WI38 (cell line): Measurements from ENCODE around the gene IFRD1.

Experiments
- H3K4me3 ChIP-seq: 2 replicates; pipeline ENCODE4 v1.5.1; 2011; ENCODE audit warnings: low read depth, mild to moderate bottlenecking, control low read depth, low read length
- TF ChIP-seq, protein P1 (sequence below): IDR thresholded peaks from 2 replicates; pipeline ENCODE4 v1.5.1; 2012; ENCODE audit warnings: low read depth, mild to moderate bottlenecking, control low read depth, low read length

IFRD1 gene

DNA sequence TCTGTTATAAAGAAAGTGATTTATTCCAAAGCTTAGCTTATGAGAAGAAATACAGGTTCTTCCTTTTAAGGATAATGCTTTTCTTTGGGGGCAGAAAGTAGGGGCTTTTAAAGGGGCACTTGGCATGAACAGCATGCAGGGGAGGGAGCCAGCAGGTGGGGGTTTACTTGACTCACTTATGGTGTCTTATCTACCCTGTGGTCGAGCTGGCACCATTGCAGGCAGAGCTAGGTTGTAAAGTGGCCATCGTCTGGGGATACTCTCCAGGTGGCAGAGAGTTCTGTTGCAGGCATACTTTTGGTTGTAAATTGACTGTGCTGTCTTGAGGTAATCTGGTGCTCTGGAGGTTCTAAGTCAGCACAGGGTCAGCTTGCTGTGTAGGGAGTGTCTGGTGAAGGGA is 26.3 kb upstream of the IFRD1 start:
- H3K4me3 ChIP-seq: no peak overlapping the region
- TF ChIP-seq, protein P1, sequence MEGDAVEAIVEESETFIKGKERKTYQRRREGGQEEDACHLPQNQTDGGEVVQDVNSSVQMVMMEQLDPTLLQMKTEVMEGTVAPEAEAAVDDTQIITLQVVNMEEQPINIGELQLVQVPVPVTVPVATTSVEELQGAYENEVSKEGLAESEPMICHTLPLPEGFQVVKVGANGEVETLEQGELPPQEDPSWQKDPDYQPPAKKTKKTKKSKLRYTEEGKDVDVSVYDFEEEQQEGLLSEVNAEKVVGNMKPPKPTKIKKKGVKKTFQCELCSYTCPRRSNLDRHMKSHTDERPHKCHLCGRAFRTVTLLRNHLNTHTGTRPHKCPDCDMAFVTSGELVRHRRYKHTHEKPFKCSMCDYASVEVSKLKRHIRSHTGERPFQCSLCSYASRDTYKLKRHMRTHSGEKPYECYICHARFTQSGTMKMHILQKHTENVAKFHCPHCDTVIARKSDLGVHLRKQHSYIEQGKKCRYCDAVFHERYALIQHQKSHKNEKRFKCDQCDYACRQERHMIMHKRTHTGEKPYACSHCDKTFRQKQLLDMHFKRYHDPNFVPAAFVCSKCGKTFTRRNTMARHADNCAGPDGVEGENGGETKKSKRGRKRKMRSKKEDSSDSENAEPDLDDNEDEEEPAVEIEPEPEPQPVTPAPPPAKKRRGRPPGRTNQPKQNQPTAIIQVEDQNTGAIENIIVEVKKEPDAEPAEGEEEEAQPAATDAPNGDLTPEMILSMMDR: no peak

DNA sequence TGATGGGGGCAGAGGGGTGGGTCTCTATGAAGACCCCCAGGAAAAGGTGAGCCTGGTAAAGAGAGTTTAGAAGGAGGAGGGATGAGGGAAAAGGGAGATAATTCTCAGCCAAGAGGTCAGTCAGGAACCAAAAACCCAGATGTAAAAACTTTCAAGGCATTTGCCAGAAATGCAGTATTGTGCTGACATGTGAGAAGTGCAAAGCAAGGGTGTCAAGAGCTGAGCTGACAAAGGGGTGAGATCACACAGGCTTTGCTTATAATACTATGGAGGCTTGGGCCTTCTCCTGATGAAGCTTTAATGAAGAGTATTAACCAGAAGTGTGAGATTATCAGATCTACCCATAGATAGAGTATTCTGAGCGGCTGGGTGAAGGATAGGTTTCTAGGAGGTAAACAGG is 22.3 kb upstream of the IFRD1 start:
- no peak overlapping the region for H3K4me3 ChIP-seq
- TF ChIP-seq, protein P1: no peak

DNA sequence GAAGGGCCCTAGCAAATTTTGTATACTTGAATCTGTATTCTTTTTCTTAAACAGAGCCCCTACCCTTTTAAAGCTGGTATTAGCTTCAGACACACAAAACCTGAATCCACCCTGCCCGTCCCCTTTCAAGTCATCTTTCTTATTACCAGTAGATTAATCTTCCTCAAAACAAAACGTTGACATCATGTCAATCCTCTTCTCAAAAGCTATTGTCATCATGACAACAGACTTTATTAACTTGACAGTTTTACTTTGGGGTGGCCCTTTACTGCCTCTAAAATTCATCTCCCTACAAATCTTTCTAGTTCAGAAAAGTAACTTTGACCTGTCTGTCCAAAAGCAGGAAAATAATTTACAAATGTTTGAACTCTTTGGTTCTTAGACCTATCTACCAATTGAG is 21.5 kb upstream of the IFRD1 start:
- TF ChIP-seq, protein P1: no peak

DNA sequence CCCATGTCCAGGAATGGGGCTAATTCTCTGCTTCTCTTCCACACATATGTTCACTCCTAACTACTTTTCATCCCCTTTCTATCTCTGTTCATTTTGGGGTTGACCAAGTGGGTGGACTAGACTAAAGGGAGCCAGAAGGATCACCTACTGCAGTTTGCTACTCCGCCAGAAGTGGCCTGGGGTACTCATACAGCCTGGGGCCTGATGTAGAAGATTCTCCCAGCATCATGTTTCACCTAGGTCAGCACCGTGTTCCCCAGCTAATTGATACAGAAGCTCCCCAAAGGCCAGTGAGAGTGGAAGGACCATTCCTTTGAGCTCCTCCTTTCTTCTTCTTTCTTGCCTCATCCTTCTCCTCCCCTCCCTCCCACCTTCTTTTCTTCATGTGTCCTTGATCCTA is 19.6 kb upstream of the IFRD1 start:
- no peak overlapping the region for H3K4me3 ChIP-seq
- TF ChIP-seq, protein P1: no peak

More for the DNA sequence above, 21.5 kb upstream of the IFRD1 start:
- no peak overlapping the region for H3K4me3 ChIP-seq

DNA sequence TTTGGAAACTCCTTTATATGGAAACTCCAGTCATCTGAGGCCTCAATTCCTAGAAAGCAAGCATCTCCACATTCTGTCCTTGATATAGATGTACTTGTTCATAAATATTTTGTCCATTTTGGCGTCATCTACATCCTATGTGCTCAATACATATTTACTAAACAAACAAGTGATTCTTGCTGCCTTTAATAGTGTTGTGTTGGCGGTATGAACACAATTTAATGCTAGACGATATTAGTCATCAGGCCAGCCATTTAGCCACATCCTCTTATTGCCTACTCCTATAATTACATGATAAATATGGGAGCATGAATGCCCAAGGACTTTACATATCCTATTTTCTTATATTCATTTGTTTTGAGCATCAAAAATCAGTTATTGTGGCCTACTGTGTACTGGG is 18.5 kb upstream of the IFRD1 start:
- TF ChIP-seq, protein P1: no peak
- H3K4me3 ChIP-seq: no peak overlapping the region

DNA sequence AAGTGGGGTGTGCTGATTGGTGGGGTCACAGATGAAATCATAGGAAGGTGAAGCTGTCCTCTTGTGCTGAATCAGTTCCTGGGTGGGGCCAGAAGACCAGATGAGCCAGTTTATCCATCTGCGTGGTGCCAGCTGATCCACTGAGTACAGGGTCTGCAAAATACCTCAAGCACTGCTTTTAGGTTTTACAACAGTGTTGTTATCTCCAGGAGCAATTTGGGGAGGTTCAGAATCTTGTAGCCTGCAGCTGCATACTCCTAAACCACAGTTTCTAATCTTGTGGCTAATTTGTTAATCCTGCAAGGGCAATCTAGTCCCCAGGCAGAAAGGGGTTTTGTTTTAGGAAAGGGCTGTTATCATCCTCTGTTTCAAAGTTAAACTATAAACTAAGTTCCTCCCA is 17.0 kb upstream of the IFRD1 start:
- TF ChIP-seq, protein P1: no peak
- no peak overlapping the region for H3K4me3 ChIP-seq

DNA sequence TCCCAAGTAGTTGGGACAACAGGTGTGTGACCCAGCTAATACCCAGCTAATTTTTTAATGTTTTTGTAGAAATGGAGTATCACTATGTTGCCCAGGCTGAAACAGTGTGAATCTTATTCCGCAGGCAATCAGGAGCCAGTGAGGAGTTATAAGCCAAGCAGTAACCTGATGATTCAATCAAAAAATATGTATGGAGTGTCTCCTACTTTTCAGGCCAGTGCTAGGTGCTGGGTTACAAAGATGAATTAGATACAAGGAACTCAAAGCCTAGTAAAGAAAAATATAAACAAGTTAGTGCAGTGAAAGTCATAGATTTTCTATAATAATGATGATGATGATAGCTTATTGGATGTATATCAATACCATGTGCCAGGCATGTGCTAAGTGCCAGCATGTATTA is 13.2 kb upstream of the IFRD1 start:
- TF ChIP-seq, protein P1: no peak
- no peak overlapping the region for H3K4me3 ChIP-seq
